Upper lobe of left lung (tissue), 6 donors: Measurements from ENCODE around the gene PTPRG. TPM values are rescaled to one million over a fixed set of nuclear protein-coding genes. Genes with fewer than 3 reads are reported as not detected.

Source experiments
- ATAC-seq, 2 donors: fragments of 200-7000 bp; cut with Tn5 transposase; one replicate each; pipeline ENCODE4 v1.9.1; 2022; ENCODE audit warnings: mild to moderate bottlenecking in 2 of 2, moderate library complexity in 2 of 2; ENCODE audit not compliant: low FRiP score in 2 of 2
- DNase-seq, 2 donors: peaks; one replicate each; pipeline ENCODE4 v3.0.0-alpha.2; 2019 to 2020
- H3K27ac ChIP-seq, 4 donors: fragments of 200-600 bp; sonication (generic); one replicate each; pipeline ENCODE4 v1.5.1; 2016 to 2019
- H3K27me3 ChIP-seq, 4 donors: fragments of 200-600 bp; sonication (generic); one replicate each; pipeline ENCODE4 v1.5.1; 2017 to 2019
- H3K36me3 ChIP-seq, 4 donors: fragments of 200-600 bp; sonication (generic); one replicate each; pipeline ENCODE4 v1.5.1; 2016 to 2019
- H3K4me1 ChIP-seq, 4 donors: fragments of 200-600 bp; sonication (generic); one replicate each; pipeline ENCODE4 v1.5.1; 2018 to 2019
- H3K4me3 ChIP-seq, 4 donors: fragments of 200-600 bp; sonication (generic); one replicate each; pipeline ENCODE4 v1.5.1; 2017 to 2019; ENCODE audit warnings: mild to moderate bottlenecking in 2 of 4, moderate library complexity in 1 of 4
- H3K9me3 ChIP-seq, 4 donors: fragments of 200-600 bp; sonication (generic); one replicate each; pipeline ENCODE4 v1.5.1; 2018 to 2019
- CTCF ChIP-seq, 6 experiments: fragments of 450-650 bp in 4 of 6; fragments of 200-600 bp in 2 of 6; sonication (generic) in 2 of 6; IDR thresholded peaks; one replicate each; pipeline ENCODE4 v1.5.1; 2016 to 2019; ENCODE audit warnings: antibody characterized with exemption in 6 of 6
- EP300 ChIP-seq, 4 donors: sonication (generic); formaldehyde crosslinking; IDR thresholded peaks; one replicate each; pipeline ENCODE4 v1.5.1; 2017; ENCODE audit warnings: antibody characterized with exemption in 4 of 4, control low read depth in 2 of 4
- POLR2A ChIP-seq, 4 donors: fragments of 450-650 bp; IDR thresholded peaks; one replicate each; pipeline ENCODE4 v1.5.1; 2016 to 2017; ENCODE audit warnings: antibody characterized with exemption in 4 of 4, mild to moderate bottlenecking in 2 of 4
- POLR2AphosphoS5 ChIP-seq, 2 donors: sonication (generic); formaldehyde crosslinking; IDR thresholded peaks; one replicate each; pipeline ENCODE4 v1.5.1; 2017; ENCODE audit warnings: antibody characterized with exemption in 2 of 2
- WGBS, 2 donors: methylation state at CpG; one replicate each; pipeline ENCODE4 v1.1.5; 2017 to 2018; 5-methylcytosine and 5-hydroxymethylcytosine counted together
- total RNA-seq, 6 donors: library from RNA; depleted of rRNA in 4 of 6; stranded (reverse); fragments of >200 nt in 4 of 6; gene quantifications; one replicate each; pipeline versions ENCODE4 v1.1.0 to v1.2.1, GENCODE V29; 2016 to 2021
- donor health status: DM: no; HTN: no; CAD: no; lungs with moderate emphysema.
- donor health status: DM: no; HTN: yes; CAD: no; lungs with severe emphysema.

PTPRG gene
- total RNA-seq, 6 donors from 2014 or later: 58.7 to 101 (median 68.8) TPM

DNA sequence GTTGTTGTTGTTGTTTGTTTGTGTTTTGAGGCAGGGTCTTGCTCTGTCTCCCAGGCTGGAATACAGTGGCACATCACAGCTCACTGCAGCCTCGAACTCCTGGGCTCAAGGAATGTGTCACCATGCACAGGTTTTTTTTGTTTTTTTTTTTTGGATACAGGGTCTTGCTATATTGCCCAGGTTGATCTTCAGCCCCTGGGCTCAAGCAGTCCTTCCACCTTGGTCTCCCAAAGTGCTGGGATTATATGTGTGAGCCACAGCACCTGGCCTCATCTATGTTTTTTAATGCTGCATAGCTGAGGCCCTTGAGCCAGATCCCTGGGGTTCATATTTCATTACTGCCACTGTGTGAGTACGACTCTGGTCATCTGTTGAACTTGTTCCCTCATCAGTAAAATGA is 459.3 kb downstream of the PTPRG start:
- Histone ChIP-seq H3K4me1 (peaks cover 0 to 3% (median 0%) of the 10 kb centered on the region in 4 donors), H3K36me3 (peaks cover 0 to 7% (median 0%) of the 10 kb centered on the region in 4 donors), H3K27me3 (no peaks in the 10 kb centered on the region), H3K4me3 (no peak overlapping the region), H3K27ac (no peak overlapping the region), H3K9me3 (no peaks in the 10 kb centered on the region)
- DNase-seq (no peak), ATAC-seq (no peak)
- TF ChIP-seq EP300 (IDR thresholded peaks at IDR 0.05) (no peak), POLR2A (IDR thresholded peaks at IDR 0.05) (no peak), POLR2AphosphoS5 (IDR thresholded peaks at IDR 0.05) (no peak), CTCF (IDR thresholded peaks at IDR 0.05) (no peak)
- 83 to 85% methylated on average over 2 of the region's 2 CpGs for WGBS, 2 donors

- 92 to 93% methylated on average over 4 of the region's 4 CpGs for WGBS, 2 donors
- Histone ChIP-seq H3K27me3 (no peaks in the 10 kb centered on the region), H3K36me3 (peaks cover 0 to 7% (median 0%) of the 10 kb centered on the region in 4 donors), H3K27ac (no peak overlapping the region), H3K4me1 (peaks cover 0 to 3% (median 0%) of the 10 kb centered on the region in 4 donors), H3K9me3 (no peaks in the 10 kb centered on the region), H3K4me3 (no peak overlapping the region)
- ATAC-seq (no peak), DNase-seq (no peak)
- no peak for TF ChIP-seq POLR2AphosphoS5 (IDR thresholded peaks at IDR 0.05)
- TF ChIP-seq CTCF (IDR thresholded peaks at IDR 0.05): no peak
- no peak for TF ChIP-seq EP300 (IDR thresholded peaks at IDR 0.05)
- TF ChIP-seq POLR2A (IDR thresholded peaks at IDR 0.05): no peak
These were observed 460.9 kb downstream of the PTPRG start for GRCh38 chr3:62022312-62022711.

- 82 to 90% methylated on average over 3 of the region's 3 CpGs for WGBS, 2 donors
- TF ChIP-seq CTCF (IDR thresholded peaks at IDR 0.05) (no peak), EP300 (IDR thresholded peaks at IDR 0.05) (no peak), POLR2A (IDR thresholded peaks at IDR 0.05) (no peak), POLR2AphosphoS5 (IDR thresholded peaks at IDR 0.05) (no peak)
- DNase-seq (no peak), ATAC-seq (no peak)
- no peaks in the 10 kb centered on the region for H3K27me3 ChIP-seq
- H3K4me1 ChIP-seq: peaks cover 0 to 3% (median 0%) of the 10 kb centered on the region in 4 donors
- H3K27ac ChIP-seq: no peak overlapping the region
- no peaks in the 10 kb centered on the region for H3K9me3 ChIP-seq
- H3K36me3 ChIP-seq: no peaks in the 10 kb centered on the region
- no peak overlapping the region for H3K4me3 ChIP-seq
These were observed 463.5 kb downstream of the PTPRG start for GRCh38 chr3:62024882-62025281.

DNA sequence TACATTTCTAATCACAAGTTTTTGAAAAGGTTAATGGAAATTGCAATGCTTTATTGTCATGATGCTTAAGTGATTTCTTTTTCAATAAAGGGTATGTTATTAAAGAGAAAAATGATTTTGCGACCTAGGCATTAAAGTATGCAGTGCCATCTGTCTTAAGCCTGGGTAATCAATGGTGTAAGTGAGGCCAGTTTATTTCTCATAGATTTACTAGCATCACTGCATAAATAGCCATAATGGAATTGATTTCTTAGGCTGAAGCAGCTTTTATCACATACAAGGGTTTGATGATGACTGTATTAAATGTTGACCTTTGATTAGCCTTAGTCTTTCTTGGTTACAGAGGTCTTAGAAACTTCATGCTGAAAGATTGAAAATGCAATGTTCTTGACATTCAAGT is 464.5 kb downstream of the PTPRG start:
- no peak for ATAC-seq
- Histone ChIP-seq H3K27ac (no peak overlapping the region), H3K4me3 (no peak overlapping the region), H3K27me3 (no peaks in the 10 kb centered on the region), H3K4me1 (peaks cover 0 to 3% (median 0%) of the 10 kb centered on the region in 4 donors), H3K9me3 (no peaks in the 10 kb centered on the region), H3K36me3 (no peaks in the 10 kb centered on the region)
- WGBS, 2 donors: 84 to 94% methylated on average over 1 of the region's 1 CpG
- TF ChIP-seq CTCF (IDR thresholded peaks at IDR 0.05): no peak
- TF ChIP-seq EP300 (IDR thresholded peaks at IDR 0.05): no peak
- TF ChIP-seq POLR2AphosphoS5 (IDR thresholded peaks at IDR 0.05): no peak
- TF ChIP-seq POLR2A (IDR thresholded peaks at IDR 0.05): no peak
- no peak for DNase-seq

- no peaks in the 10 kb centered on the region for H3K9me3 ChIP-seq
- TF ChIP-seq POLR2AphosphoS5 (IDR thresholded peaks at IDR 0.05) (no peak), EP300 (IDR thresholded peaks at IDR 0.05) (no peak), POLR2A (IDR thresholded peaks at IDR 0.05) (no peak), CTCF (IDR thresholded peaks at IDR 0.05) (no peak)
- DNase-seq (no peak), ATAC-seq (no peak)
- H3K4me3 ChIP-seq: no peak overlapping the region
- H3K27me3 ChIP-seq: no peaks in the 10 kb centered on the region
- no peaks in the 10 kb centered on the region for H3K36me3 ChIP-seq
- no peak overlapping the region for H3K27ac ChIP-seq
- 88 to 93% methylated on average over 4 of the region's 4 CpGs for WGBS, 2 donors
- H3K4me1 ChIP-seq: peaks cover 0 to 2% (median 0%) of the 10 kb centered on the region in 4 donors
These were observed 465.9 kb downstream of the PTPRG start for GRCh38 chr3:62027241-62027640.
